ENCODE measurements around the gene SLC4A3.

- TF ChIP-seq CTCF (IDR thresholded peaks at IDR 0.05) = no peak
- no peak for TF ChIP-seq POLR2A (IDR thresholded peaks at IDR 0.05)
Observed at GRCh38 chr2:219591091-219591490, 36.3 kb upstream of the SLC4A3 start.

Measured in uterus (tissue), 2 donors.